PC-9 (cell line): Measurements from ENCODE around the gene RAB22A. TPM values are rescaled to one million over a fixed set of nuclear protein-coding genes. Genes with fewer than 3 reads are reported as not detected.

Experiments
- BruUV-seq: library from RNA; stranded (reverse); fragments of 400-500 nt; replicated peaks from 2 replicates; lab custom pipeline; 2021; lab: Mats Ljungman, UMichigan
- CTCF ChIA-PET: fragments of 300-600 bp; sonication (Branson Sonifier 250); formaldehyde crosslinking; loops from one replicate; lab custom pipeline; 2022; ENCODE audit warnings: antibody characterized with exemption; lab: Charles Lee
- POLR2A ChIA-PET: fragments of 300-600 bp; sonication (Branson Sonifier 250); formaldehyde crosslinking; loops from one replicate; lab custom pipeline; 2022; ENCODE audit warnings: antibody characterized with exemption; ENCODE audit not compliant: unreplicated experiment; lab: Charles Lee
- DNase-seq, 2 experiments: peaks; one replicate each; pipeline versions ENCODE4 v3.0.0 to v3.0.0-alpha.2; 2015 to 2022; ENCODE audit warnings: mixed read lengths in 1 of 2
- H2AFZ ChIP-seq: fragments of 200-600 bp; sonication (generic); 2 replicates; pipeline ENCODE4 v1.8.1; 2017; ENCODE audit warnings: antibody characterized with exemption
- H3F3A ChIP-seq: fragments of 200-600 bp; sonication (generic); 2 replicates; pipeline ENCODE4 v1.8.1; 2017; ENCODE audit warnings: antibody characterized with exemption, mild to moderate bottlenecking, low read depth; ENCODE audit not compliant: insufficient read depth
- H3K27ac ChIP-seq: fragments of 200-600 bp; sonication (generic); 2 replicates; pipeline ENCODE4 v1.6.1; 2016; ENCODE audit warnings: mixed run types
- H3K27me3 ChIP-seq: fragments of 200-600 bp; sonication (generic); 2 replicates; pipeline ENCODE4 v1.6.1; 2016; ENCODE audit warnings: low read depth, mixed run types; ENCODE audit not compliant: insufficient read depth
- H3K36me3 ChIP-seq: fragments of 200-600 bp; sonication (generic); 2 replicates; pipeline ENCODE4 v1.6.1; 2016; ENCODE audit warnings: low read depth, mixed run types
- H3K4me1 ChIP-seq: fragments of 200-600 bp; sonication (generic); replicated peaks from 2 replicates; pipeline ENCODE4 v1.6.1; 2016; ENCODE audit warnings: mixed run types; ENCODE audit not compliant: insufficient read depth
- H3K4me2 ChIP-seq: fragments of 200-600 bp; sonication (generic); 2 replicates; pipeline ENCODE4 v1.6.1; 2017; ENCODE audit warnings: mixed run types
- H3K4me3 ChIP-seq: fragments of 200-600 bp; sonication (generic); 2 replicates; pipeline ENCODE4 v1.6.1; 2016; ENCODE audit warnings: mixed run types
- H3K79me2 ChIP-seq: fragments of 200-600 bp; sonication (generic); 2 replicates; pipeline ENCODE4 v1.6.1; 2017; ENCODE audit warnings: low read depth, mixed run types
- H3K9me2 ChIP-seq: fragments of 200-600 bp; sonication (generic); 2 replicates; pipeline ENCODE4 v1.8.1; 2017; ENCODE audit warnings: mild to moderate bottlenecking; ENCODE audit not compliant: insufficient read depth
- H3K9me3 ChIP-seq: fragments of 200-600 bp; sonication (generic); 2 replicates; pipeline ENCODE4 v1.8.1; 2016; ENCODE audit warnings: low read depth; ENCODE audit not compliant: insufficient read depth
- H4K20me1 ChIP-seq: fragments of 200-600 bp; sonication (generic); 2 replicates; pipeline ENCODE4 v1.8.1; 2017; ENCODE audit not compliant: insufficient read depth
- EZH2 ChIP-seq: fragments of 200-600 bp; sonication (generic); IDR thresholded peaks from 2 replicates; pipeline ENCODE4 v1.8.0; 2017; ENCODE audit warnings: antibody characterized with exemption, low read depth
- intact Hi-C: fragments of 100-400 bp; cut with micrococcal nuclease; formaldehyde crosslinking; loops from one replicate; pipeline ENCODE4 v1.10.0; 2022; ENCODE audit not compliant: unreplicated experiment
- total RNA-seq: library from RNA; stranded (reverse); gene quantifications from 2 replicates; pipeline ENCODE4 v1.2.3, GENCODE V29; 2021
- TF ChIP-seq, protein P1 (sequence below): fragments of 200-600 bp; sonication (generic); conservative IDR thresholded peaks from 2 replicates; pipeline ENCODE4 v1.6.1; 2017; ENCODE audit warnings: mixed run types, antibody characterized with exemption, mild to moderate bottlenecking, moderate library complexity

Gene RAB22A
- total RNA-seq, 1 experiment from 2014 or later: 28.9 TPM

DNA sequence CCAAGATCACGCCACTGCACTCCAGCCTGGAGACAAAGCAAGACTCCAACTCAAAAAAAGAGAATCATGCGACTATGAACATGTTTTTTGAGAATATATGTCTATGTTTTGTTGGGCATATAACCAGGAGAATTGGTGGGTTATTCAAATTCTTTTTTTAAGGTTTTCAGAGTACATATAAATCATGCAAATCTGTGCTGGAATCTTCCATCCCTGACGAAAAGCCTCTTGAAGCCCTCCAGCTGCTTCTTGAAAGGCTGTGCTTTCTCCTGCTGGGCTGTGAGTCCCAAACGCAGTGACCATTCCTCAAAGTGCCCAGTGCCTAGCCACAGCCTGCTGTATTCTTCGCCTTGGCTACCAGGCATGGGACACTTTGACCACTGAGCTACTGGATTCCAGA is 9.2 kb upstream of the RAB22A start:
- no TSS peak for BruUV-seq
- H3K79me2 ChIP-seq: no peaks in the 10 kb centered on the region
- CTCF ChIA-PET: no interaction called here
- no peak overlapping the region for H3K4me3 ChIP-seq
- no peak overlapping the region for H3K4me2 ChIP-seq
- no peak overlapping the region for H2AFZ ChIP-seq
- H3K27me3 ChIP-seq: no peaks in the 10 kb centered on the region
- TF ChIP-seq, protein P1, sequence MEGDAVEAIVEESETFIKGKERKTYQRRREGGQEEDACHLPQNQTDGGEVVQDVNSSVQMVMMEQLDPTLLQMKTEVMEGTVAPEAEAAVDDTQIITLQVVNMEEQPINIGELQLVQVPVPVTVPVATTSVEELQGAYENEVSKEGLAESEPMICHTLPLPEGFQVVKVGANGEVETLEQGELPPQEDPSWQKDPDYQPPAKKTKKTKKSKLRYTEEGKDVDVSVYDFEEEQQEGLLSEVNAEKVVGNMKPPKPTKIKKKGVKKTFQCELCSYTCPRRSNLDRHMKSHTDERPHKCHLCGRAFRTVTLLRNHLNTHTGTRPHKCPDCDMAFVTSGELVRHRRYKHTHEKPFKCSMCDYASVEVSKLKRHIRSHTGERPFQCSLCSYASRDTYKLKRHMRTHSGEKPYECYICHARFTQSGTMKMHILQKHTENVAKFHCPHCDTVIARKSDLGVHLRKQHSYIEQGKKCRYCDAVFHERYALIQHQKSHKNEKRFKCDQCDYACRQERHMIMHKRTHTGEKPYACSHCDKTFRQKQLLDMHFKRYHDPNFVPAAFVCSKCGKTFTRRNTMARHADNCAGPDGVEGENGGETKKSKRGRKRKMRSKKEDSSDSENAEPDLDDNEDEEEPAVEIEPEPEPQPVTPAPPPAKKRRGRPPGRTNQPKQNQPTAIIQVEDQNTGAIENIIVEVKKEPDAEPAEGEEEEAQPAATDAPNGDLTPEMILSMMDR: no peak
- no peak for TF ChIP-seq EZH2
- intact Hi-C loops: no loop called here
- no peaks in the 10 kb centered on the region; the same call in 1 of the 2 replicates for H3K36me3 ChIP-seq
- H3F3A ChIP-seq: no peaks in the 10 kb centered on the region
- H3K9me2 ChIP-seq: no peaks in the 10 kb centered on the region
- H3K9me3 ChIP-seq: no peaks in the 10 kb centered on the region
- no peaks in the 10 kb centered on the region for H3K4me1 ChIP-seq
- DNase-seq: no peak
- H3K27ac ChIP-seq: no peak overlapping the region
- POLR2A ChIA-PET: no interaction called here
- H4K20me1 ChIP-seq: no peaks in the 10 kb centered on the region

DNA sequence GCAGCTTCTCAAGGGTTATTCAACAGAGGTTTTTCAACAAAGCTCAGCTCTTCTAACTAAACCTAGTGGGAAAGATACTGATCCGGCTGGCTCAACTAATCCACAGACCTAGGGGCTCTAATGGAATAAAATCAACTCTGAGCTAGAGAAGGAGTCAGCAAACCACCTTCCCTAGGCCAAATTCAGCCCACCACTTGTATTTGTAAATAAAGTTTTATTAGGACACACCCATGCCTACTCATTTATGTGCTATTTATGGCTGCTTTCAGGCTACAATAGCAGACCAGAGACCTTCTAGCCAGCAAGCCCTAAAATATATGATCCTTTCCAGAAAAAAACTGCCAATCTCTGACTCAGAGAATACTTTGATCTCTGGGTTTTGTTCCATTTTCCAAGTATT is 6.0 kb upstream of the RAB22A start:
- TF ChIP-seq, protein P1: no peak
- TF ChIP-seq EZH2: no peak
- H3K4me1 ChIP-seq: no peaks in the 10 kb centered on the region
- CTCF ChIA-PET: no interaction called here
- H4K20me1 ChIP-seq: no peaks in the 10 kb centered on the region
- H3K36me3 ChIP-seq: no peaks in the 10 kb centered on the region; the same call in 1 of the 2 replicates
- H3K79me2 ChIP-seq: no peaks in the 10 kb centered on the region
- intact Hi-C loops: no loop called here
- no peak overlapping the region for H3K4me2 ChIP-seq
- DNase-seq: no peak
- no peaks in the 10 kb centered on the region for H3K9me3 ChIP-seq
- BruUV-seq: no TSS peak
- no peak overlapping the region for H2AFZ ChIP-seq
- POLR2A ChIA-PET: no interaction called here
- H3K27me3 ChIP-seq: no peaks in the 10 kb centered on the region
- no peak overlapping the region for H3K27ac ChIP-seq
- H3F3A ChIP-seq: no peaks in the 10 kb centered on the region
- no peak overlapping the region for H3K4me3 ChIP-seq
- H3K9me2 ChIP-seq: no peaks in the 10 kb centered on the region

DNA sequence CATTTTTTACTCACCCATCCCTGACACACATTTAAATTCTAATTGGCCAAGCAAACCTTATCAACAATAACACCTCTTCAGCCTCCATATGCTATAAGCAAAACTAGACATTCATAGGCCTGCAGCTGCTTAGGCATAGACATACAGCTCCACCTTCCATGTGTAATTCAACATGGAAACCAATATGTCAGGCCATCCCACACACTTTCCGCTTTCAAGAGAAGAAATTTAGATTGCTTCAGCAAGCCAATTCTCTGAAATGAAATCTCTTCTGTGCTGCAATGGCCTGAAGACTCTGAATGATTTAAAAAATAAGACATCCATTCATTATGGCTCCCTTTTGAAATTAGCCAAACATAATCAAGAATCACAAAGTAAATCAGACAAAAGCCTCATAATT is 4.5 kb upstream of the RAB22A start:
- no peaks in the 10 kb centered on the region for H3K4me1 ChIP-seq
- H3K79me2 ChIP-seq: peaks cover 3% of the 10 kb centered on the region
- CTCF ChIA-PET: no interaction called here
- no peaks in the 10 kb centered on the region for H4K20me1 ChIP-seq
- H3F3A ChIP-seq: no peaks in the 10 kb centered on the region
- H3K9me3 ChIP-seq: no peaks in the 10 kb centered on the region
- no peaks in the 10 kb centered on the region; the same call in 1 of the 2 replicates for H3K36me3 ChIP-seq
- DNase-seq: no peak
- H3K27ac ChIP-seq: no peak overlapping the region
- H3K4me3 ChIP-seq: no peak overlapping the region
- H3K4me2 ChIP-seq: no peak overlapping the region
- H2AFZ ChIP-seq: no peak overlapping the region
- TF ChIP-seq, protein P1: no peak
- TF ChIP-seq EZH2: no peak
- no peaks in the 10 kb centered on the region for H3K27me3 ChIP-seq
- intact Hi-C loops: no loop called here
- POLR2A ChIA-PET: no interaction called here
- no peaks in the 10 kb centered on the region for H3K9me2 ChIP-seq
- no TSS peak for BruUV-seq
